GM12864 (cell line): ENCODE results near the gene GBGT1.

Source experiments
- DNase-seq: peaks from one replicate; pipeline ENCODE4 v3.0.0-alpha.2; 2011; ENCODE audit warnings: low read depth
- H3K4me3 ChIP-seq: 2 replicates; pipeline ENCODE4 v1.5.1; 2011; ENCODE audit warnings: mild to moderate bottlenecking, low read depth, low read length, control low read depth
- TF ChIP-seq, protein P1 (sequence below): IDR thresholded peaks from 2 replicates; pipeline ENCODE4 v1.5.1; 2011; ENCODE audit warnings: low read depth, mild to moderate bottlenecking, moderate library complexity, low read length, control low read depth, inconsistent platforms; ENCODE audit errors: missing control alignments

The GBGT1 gene

DNA sequence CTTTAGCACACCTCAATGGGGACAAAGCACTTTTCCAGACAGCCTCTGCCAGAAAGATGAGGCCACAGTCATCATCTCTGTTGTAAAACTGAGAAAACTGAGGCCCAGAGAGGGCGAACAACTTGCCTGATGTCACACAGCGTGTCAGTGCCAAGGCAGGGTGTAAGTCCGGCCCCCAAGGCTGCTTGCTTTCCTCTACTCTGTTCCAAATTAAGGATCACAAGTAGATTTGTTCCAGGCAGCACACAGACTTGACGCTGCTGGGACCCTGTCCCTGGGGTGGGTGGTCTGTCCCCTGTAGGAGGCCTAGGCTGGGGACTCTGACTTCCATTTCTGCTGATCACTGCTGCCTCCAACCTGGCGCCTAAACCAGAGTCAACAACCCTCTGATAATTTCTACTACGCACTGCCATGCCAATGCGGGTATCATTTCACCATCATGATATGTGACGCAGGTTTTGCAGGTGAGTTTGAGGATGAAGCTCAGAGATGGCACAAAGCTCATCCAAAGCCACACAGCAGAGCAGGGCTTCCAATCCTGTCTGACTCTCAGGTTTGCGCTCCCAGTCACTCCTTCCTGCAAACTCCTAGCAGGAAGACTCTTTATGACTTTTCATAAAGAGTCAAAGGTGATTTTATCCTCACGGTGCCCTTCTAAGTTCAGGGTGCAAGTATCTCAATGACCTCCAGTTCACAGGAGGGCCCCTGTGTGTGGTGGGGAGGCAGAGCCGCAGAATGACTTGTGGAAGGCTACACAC is 29.1 kb downstream of the GBGT1 start:
- no peak overlapping the region for H3K4me3 ChIP-seq
- DNase-seq, result no peak
- TF ChIP-seq, protein P1, sequence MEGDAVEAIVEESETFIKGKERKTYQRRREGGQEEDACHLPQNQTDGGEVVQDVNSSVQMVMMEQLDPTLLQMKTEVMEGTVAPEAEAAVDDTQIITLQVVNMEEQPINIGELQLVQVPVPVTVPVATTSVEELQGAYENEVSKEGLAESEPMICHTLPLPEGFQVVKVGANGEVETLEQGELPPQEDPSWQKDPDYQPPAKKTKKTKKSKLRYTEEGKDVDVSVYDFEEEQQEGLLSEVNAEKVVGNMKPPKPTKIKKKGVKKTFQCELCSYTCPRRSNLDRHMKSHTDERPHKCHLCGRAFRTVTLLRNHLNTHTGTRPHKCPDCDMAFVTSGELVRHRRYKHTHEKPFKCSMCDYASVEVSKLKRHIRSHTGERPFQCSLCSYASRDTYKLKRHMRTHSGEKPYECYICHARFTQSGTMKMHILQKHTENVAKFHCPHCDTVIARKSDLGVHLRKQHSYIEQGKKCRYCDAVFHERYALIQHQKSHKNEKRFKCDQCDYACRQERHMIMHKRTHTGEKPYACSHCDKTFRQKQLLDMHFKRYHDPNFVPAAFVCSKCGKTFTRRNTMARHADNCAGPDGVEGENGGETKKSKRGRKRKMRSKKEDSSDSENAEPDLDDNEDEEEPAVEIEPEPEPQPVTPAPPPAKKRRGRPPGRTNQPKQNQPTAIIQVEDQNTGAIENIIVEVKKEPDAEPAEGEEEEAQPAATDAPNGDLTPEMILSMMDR, result no peak

DNA sequence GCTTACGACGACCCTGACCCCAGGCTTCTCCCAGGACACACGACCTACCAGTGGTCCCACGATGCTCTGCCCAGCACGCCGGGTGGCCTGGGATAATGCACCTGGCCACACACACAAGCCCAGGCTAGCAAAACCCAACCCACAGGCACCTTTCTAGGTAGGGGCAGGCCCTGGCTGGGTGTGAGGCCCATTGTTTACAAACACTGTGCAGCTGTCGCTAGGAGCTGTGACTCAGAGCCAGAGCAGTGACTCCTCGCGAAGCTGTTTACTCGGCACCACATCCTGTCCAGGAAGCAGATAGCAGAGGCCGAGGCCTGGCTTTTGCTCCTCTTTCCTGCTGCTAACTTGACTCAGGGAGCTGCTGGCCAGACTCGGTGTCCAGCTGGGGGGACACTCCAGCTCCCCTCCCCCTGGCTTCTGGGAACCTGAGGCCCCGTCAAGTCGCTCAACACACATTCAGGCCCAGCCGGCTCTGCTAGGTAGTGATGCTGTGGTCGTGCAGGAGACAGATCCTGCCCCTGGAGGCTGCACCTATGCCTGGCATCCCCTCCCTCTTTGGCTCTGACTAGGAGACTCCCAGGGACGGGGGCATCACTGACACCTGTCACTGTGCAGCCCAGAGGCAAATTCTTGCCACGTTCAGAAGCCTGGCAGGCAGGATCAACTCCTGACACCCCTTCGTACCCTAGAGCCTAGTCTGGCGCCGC is 29.9 kb downstream of the GBGT1 start:
- TF ChIP-seq, protein P1, result no peak
- peak; percentile 78 for DNase-seq
- H3K4me3 ChIP-seq, result no peak overlapping the region

DNA sequence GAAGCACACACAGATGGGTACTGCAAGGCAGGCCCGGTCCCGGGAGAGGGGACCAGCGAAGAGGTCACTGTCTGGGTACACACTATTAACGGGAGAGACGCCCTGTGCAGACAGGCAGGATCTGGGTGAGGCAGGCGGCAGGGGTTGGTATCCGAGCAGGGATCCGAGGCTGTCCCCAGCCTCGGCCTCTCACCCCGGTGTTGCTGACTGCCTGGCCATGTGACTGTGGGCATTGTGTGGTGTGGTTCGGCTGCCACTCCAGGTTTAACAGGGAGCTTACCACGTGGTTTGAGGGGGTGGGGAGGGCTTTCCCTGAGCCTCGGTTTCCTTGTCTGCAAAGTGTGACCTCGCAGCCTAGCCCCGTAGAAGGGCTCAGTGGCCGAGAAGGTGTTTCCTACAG is 31.5 kb downstream of the GBGT1 start:
- TF ChIP-seq, protein P1, result no peak
- no peak for DNase-seq
- H3K4me3 ChIP-seq, result no peak overlapping the region

DNA sequence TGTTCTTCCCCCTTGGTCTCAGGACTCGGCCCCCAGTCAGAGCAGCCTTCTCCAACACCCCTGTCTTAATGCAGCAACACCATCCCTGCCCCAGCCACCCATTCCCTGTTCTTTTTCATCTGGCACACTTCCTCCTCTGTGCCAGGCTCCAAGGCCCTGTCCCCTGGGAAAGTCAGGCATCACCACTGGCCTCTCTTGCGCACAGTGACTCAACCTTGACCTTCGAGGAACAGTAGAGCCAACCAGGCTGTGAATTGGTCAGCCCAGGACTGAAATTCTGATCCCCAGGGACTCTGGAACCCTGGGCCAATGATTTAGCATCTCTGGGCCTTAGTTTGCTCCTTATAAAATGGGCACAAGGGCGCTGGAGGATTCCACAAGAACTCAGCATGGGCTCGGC is 32.2 kb downstream of the GBGT1 start:
- TF ChIP-seq, protein P1, result no peak
- no peak overlapping the region for H3K4me3 ChIP-seq
- DNase-seq, result no peak

DNA sequence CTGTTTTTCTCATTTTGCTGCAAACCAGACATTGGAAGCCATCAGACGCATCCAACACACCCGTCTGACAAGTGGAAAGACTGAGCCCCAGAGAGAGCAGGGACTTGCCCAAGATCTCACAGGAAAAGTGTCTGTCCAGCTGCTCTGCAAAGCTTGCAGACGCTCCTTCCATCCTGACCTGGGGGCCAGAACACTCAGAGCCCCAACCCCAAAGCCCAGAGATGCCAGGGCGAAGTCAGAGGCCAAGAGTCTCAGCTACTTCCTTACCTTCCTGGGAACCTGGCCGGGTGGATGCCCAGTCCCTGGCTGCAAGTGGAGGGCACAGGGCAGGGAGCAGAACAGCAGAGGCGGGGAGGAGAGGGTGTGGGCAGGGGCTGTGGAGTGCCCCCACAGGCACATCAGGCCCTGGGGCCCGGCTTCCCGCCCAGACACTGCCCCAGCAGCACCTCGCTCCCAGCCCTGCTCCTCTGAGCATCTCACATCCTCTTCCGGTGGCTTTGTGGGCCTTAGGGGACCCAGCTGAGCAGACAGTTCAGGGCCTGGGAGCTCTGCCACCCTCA is 32.9 kb downstream of the GBGT1 start:
- peak overlapping the region; percentile 46 for H3K4me3 ChIP-seq
- TF ChIP-seq, protein P1, result no peak
- DNase-seq, result no peak

DNA sequence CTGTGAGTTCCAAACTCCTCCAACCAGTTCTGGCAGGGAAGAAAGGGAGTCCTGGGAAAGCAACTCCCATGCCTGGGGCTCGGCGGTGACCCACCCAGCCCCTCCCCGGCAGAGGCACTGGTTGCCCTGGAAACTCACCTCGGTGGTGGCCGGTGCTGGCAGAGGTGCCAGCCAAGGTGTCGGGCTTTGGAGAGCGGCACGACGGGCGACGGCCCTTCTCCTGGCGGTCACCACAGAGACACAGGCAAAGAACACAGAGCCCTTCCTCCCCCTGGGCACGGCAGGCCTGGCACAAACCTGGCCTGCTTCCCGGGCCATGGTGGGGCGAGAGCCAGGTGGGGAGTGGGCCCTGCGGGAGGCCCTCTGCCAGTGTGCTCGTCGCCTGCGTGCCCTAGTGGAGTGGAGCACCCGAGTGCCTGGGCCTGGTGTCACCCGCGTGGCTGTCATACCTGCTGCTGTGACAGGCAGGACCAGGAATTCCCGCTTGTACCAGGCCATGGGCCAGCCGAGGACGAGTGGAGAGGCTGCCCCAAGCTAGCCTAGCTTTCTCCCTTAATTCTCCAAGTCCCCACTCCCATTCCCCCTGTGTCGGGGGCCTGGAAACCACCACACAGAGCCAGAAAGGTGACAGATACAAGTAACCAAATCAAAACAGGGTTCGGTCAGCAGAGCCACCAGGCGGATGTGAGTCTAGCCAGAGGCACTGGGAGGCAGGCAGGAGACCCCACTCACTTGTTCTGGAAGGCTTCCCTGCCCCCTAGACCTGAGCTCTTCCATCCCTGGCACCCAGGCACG is 34.5 kb downstream of the GBGT1 start:
- TF ChIP-seq, protein P1, result no peak
- H3K4me3 ChIP-seq, result no peak overlapping the region
- no peak for DNase-seq
